ENCODE measurements around the gene HTT.

HTT gene

DNA sequence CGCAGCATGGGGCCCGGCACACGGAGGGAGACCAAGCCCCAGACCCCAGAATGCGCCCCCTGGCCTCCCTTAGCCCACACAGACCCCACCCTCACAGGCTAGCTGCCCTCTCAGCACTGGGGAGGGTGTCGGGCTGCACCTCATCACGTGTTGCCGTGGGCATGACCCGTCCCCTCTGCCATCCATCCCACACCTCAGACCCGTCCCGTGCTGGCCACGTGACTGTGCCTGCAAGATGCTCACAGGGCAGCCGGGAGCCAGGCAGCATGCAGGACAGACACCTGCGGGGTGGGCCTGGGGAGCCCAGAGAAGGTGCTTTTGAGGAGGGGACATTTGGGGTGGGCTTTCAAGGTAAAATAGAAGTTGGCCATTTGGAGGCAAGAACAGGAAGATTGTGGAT, 179.3 kb downstream of the HTT start:
- DNase-seq = no peak

DNA sequence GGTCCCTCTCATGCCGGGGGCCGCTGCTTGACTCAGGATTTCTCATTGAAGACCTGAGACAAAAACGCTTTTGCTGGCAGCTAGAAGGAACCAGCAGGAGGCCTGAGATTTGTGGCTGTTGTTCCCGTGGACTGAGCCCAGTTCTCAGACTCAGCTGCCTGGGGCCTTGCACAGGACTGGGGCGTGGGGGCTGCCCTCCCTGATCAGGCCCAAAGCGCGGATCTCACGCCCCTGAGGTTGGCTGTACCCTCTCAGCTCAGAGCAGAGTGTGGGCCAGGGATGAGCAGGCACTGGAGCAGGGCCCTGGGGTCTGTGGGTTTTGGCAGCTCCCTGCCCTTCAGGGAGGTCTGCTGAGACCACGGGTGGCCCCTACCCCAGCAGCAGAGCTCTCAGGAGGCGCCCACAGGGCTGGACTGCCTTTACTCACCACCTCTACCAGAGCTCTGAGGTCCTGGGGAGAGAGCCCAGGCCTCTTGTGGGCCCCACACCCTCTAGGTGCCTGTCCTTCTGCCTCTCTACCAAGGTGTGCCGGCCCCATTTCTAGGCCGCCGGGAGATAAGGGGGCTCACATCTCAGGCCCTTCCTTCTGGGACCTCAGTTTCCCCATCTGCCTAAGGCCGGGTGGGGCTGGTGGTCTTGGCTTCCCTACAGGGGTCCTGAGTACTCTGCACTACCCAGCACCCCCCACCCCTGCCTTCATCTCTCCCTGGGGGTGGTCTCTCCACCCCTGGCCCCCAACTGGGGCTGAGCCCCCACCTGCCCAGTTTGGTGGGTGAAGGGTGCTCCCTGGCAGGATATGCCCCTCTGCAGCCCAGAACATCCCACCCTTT, 180.0 kb downstream of the HTT start:
- no peak for DNase-seq

DNA sequence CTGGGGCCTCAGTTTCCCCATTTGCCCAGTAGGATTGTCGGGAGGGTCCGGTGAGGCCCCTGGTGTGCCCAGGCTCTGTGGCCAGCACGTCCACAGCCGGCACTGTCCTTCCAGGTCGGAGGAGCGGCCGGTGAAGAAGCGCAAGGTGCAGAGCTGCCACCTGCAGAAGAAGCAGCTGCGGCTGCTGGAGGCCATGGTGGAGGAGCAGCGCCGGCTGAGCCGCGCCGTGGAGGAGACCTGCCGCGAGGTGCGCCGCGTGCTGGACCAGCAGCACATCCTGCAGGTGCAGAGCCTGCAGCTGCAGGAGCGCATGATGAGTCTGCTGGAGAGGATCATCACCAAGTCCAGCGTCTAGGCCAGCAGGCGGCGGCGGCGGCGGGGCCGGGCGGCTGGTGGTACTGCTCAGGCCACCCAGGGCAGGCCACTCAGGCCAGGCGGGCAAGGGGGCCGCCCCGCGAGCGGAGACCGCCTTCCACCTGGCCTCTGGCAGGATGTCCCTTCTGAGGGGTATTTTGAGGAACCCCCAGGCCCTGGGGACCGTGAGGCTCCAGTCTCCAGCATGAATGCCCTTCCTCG, 181.2 kb downstream of the HTT start:
- no peak for DNase-seq

DNA sequence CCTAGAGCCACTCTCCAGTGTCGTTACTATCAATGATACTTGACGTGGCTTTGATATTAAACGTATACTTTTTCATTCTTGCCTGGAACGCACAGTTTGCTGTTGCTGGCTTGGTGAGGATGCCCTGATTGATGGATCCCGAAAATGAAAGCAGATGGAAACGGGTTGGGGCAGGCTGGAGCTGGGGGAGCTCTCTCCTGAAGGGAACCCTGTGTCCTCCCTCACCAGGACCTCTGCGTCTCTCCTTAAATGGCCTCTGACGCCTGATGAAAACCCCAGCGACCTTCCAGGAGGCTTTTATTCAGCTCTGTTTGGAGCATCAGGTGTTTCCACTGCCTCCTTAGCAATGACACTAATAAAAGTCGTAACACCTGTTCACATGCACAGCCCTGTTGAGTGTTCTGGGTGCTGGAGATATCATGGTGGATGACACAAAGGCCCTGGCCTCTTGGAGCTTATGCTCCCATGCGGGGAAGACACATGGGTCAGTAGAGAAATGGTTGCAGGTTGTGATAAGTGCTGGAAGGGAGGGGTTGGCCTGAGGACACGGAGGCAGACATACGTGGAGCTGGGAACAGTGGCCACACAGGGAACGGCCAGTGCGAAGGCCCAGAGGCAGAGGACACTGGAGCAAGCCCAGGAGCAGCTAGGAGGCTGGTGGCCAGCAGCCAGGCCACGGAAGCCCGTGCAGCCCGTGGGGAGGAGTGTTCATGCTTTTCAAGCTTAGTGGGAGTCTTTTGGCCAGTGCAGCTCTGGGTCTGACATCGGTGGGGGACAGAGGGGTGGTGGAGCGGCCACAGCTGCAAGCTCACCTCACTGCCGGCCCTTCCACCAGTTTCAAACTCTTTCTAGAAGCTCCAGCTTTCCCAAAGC, 182.0 kb downstream of the HTT start:
- no peak for DNase-seq

DNA sequence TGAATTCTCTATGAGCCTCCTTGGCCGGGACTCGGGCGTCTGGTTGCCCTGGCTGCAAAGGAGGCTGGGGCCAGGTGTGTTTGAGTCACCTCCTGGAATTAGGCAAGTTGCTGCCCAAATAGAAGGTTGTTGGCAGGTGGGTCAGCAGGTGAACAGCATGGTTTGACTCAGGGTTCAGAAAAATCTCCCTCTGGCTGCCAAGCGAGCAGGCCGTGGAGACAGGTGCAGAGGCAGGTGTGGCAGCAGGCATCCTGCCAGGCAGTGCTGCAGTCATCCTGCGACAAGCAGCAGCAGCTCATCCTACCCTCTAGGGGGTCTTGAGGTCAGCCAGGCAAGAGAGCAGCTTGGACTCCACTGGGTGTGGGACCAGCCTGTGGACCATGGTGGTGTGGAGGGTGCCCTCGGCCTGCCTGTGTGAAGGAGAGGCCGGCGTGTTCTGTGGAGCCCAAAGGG, 182.6 kb downstream of the HTT start:
- DNase-seq = peak; percentile 85

DNA sequence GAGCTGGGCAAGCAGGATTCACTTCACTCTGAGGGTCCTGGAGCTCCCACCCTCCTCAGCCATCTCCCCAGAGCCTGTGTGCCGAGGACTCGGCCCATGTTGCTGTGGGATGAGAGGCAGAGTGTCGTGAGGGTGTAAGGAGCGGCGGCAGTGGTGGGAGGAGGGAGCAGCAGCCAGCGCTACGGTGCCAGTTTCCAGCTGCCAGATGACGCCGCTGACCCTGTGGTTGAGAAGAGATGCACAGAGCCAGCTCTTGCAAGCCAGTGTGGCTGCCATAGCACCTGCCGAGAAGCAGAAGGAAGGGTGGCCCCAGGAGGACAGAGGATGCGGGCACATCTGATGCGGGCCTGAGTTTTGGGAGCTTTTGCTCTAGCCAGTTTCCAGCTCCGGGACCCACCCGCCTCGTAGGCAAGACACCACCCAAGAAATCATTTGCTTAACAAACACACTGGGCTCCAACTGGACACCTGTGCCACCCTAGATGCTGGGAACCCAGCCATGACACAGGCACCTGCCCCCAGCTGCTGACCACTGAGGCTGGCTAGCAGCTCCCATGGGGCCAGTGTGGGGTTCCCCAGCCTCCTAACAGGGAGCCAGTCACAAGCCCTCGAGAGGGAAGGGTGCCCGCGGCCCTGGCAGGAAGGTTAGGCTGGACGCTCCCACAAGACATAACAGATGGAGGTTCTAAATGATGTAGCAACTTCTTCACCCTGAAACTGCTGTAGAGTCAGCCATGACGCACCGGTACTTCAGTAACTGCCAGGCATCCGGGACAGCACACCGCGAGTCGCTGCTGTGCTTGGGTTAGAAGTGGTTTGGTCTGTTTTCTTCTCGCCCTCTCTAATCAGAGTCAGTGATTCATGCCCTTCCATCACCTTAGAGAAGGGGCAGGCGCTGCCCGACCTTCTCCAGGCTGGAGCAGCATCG, 183.3 kb downstream of the HTT start:
- peak; percentile 54 for DNase-seq

DNA sequence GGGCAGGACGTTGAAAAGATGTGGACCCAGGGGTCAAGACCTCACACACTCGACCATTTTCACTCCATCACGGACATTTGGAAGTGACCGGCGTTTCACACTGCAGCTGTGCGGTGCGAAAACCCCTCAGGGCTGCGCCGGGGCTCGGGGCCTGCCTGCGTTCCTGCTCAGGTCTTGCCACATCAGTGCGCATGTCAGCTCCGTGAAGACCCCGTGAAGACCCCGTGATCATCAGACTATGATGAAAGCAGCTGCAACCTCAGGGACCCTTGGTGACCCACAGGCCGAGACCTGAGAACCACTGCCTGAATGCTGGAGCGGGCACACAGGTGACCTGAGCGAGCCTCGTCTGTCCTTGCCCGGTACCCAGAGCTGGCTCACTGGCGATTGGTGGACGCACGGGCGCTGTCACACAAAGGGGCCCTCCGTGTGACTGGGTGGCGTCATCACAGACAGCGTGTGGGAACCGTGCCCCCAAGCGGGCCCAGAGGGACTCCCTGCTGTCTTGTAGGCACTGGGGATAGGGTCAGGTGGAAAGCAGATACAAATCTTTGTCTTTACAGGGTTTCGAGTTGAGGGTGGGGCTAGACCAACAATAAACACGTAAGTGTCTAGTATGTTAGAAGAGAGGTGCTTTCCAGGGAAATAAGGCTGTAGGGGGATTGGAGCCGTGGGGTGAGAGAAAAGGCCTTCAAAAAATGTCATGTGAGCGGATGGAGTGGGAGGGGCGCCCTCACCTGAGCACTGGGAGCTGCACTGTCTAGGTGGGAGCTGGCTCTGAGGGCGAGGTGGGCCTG, 187.1 kb downstream of the HTT start:
- no peak for DNase-seq

DNA sequence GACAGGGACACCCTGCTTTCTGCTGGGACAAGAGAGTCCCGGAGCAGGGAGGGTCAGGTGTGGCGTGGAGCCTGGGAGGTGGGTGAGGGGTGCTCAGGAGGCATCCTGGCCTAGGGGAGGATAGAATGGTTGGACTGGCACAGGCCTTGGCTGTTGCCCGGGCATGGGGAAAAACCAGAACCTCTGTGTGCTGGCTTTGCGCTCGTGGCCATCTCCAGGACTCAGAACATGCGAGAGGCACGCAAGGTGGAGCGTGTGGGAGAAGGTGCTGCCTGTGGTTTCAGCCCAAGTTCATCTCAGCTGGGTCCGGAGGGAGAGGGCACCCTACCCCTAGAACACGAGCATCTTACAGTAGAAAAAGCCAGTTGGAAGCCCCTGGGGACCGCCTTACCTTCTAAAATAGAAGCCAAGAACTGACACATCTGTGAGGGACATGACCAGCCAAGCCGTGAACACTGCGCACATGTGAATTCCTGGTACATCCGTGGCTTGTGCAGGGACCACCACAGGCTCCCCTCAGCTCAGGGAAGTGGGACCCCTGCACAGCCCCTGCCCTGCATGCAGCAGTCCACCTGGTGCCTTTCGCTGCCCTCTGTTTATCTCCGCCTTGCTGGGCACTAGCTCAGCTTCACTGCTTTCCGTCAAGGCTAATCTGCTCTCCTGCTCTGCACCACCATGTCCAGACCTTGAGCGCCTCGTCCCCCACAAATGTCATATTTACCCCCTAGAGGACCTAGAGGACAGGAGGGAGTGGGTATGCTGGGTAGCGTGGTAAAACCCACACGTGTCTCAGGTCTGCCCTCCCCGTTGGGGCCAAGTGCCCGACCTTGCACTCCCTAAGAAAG, 187.9 kb downstream of the HTT start:
- DNase-seq = no peak

DNA sequence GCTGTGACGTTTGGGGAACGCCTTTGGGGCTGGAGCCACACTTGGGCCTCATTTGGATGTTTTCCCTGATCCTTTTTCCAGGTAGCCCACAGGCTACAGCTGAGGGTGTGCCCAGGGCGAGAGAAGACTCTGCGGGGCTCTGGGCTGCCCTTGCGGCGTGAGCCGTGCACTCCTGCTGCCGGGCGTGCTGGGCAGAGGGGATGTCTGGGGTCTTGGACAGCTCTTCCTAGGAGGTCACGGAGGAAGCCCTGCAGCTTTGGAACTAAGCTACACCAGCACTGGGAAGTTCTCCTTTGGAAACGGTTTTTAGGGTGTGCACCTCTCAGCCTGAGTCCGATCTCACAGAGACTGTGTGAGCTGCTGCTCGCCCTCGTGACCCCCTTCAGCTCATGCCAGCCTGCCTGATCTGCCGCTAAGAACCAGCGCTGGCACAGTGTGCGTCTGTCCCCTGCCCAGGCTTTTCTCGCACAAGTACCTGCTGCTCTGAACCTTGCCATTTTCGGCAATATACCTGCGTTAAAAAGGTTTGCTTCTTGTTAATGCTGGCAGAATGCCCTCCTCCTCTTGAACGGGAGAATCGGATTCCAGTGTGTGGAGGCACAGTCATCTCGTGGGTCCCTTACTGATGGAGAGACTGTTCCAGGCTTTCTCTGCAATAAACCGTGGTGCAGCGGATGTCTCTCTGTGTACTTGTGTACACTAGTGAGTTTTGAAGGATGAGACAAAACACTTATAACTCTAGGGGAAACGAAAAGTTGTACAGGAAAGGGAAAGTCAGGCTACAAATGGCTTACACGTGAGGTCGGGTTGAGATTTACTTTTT, 188.8 kb downstream of the HTT start:
- peak; percentile 24 for DNase-seq

DNA sequence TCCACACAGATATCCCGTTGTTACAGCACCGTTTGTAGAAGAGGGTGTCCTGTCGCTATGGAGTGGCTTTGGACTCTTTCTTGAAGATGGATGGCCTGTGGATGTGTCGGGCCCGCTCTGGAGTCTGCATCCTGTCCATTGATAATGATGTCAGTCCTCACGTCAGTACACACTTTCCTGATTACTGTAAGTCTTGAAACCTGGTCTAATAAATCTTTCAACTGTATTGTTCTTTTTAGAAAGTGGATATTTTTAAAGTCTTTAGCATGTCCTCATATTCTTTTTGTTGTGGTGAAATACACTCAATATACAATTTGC, 189.4 kb downstream of the HTT start:
- DNase-seq = no peak

DNA sequence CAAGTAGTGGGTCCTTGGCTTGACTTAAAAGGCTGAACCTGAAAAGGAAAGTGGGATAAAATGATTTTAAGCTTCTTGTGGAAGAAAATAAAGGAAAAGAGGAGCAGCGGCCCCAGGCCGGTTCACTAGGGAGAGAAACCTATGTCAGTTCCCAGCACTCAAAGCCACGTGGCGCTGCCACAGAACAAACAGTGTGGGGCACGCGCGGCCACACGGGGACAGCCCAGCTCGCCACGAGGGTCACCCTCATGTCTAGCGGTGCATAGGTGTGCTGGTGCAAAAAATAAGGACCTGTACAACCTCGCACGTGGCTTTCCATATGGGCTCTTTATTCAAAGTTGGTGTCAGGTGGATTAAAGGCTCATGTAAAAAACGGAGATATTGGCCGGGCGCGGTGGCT, 191.6 kb downstream of the HTT start:
- DNase-seq = no peak

DNA sequence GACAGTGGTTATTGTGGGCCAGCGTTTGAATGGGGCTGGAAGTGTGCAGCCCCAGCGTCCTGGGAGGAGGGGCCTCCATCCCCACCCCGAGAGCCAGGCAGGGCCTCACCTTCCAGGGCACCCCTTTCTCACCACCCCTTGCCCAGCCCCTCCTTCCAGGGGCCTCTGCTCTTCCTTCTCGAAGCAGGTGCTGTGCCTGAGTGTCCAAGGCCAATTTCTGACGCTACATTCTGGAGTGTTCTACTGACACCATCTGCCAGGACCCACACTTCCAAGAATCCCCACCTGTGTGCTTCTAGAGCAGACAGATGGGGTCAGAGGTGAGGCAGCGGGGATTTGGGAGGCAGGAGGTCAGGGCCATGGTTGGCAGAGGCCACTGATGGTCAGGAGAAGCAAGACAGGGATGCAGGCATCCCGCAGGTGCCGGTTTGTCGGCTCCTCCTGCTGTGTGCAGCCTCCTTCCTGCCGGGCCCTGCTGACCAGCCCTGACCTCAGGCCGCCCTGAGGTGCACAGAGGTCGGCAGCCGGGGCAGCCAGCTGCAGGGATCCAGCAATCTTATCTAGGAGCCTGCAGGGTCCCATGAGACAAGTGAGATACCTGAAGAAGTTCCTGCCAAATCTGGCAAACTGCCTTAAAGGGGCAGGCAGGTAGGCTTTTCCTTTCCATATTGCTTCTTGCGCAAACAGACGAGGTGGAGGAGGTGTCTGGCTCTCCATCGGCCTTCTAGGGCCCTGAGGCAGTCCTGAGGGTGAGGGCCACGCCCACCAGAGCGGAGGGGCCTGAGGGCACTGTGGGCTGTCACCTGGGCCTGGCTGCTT, 193.3 kb downstream of the HTT start:
- DNase-seq = no peak

DNA sequence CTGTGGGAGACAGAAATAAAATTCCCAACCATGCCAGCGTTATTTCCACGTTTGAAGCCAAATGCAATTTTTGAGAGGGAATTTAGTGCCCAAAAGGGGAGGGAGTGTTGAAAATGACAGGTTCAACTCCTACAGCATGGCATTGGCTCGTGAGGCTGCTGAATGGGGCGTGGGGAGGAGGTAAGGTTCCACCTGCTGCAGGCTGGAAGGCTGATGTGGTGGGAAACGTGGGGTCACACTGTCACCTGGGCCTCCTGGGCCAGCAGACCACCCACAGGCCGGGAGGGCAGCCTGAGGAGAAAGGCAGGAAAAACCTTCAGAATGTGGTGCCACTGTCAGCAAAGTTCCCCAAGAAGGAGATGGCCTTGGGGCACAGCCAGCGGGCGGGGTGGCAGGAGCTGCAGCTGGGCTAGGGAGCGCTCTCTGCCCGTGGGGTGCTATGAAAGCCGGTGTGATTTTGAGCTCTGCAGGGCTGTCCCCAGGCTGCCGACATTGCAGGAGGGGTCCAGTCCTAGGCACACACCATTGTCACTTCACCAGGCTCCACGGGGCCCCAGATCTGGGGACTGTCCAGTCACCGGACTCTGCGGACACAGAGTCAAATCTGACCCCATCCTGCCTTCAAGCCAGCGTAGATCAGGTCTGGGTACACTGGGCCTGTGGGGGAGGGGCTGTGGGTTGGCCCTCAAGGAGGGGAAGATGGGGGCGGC, 194.1 kb downstream of the HTT start:
- DNase-seq = no peak

DNA sequence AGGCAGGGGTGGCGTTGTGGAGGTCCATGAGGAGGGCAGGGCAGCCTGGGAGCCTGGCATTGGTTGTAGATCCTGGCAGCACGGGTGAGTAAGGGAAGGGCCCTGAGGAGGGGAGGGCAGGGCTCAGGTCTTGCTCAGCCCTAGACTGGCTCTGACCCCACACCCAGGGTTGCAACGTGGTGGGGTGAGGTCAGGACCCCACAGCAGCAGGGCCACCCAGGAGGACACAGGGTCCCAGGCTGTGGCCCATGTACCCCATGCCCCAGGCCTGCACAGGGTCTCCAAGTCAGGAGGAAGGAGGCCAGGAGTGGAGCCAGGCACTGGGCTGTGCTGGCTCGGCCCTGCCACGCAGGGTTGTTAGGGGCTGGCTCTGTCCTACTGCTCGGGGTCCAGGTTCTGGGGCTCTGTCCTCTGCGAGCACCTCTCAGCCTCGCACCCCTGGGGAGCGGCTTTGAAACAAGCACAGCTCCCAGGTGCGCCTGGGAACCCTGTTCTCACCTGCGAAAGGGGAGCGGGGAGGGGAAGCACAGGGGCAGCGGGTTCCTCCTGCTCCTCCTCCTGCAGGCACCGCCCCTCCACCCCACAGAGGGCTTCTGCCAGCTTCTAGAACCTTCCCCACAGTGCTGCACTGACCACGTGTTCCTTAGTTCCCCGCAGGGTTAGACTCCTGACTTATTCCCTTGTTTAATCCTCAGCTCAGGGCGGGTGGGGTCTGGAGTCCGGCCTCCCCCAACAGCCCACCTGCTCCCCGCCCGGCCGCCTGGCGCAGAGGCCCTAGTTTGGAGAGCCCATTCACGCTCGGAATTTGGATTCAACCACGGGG, 194.8 kb downstream of the HTT start:
- DNase-seq = no peak

DNA sequence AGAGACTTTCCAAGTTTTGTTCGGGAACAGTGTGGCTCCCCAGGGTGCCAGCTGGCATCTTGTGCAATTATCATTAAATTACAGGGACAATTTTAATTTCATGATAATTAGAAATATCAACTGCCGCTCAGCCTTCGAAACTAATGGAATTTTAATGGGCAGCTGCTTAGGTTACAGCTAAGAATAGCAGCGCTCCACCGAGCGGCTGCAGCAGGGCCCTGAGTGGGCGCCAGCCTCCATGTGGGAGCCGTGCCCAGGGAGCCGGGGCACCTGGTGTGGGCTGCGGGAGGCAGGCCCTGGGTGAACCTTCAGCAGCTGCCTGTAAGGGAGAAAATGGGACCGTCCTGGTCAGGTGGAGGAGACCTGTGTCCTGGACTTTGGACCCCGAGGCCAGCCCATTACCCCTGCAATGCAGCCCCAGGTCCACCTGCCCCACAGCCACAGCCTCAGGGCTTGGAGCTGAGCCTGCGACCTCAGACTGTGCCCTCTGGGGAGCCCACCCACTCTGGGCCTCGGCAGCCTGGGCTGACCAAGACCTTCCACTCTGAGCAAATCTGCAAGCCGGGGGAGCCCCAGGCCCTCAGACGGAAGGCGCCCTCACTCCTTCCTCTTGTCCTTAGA, 195.6 kb downstream of the HTT start:
- no peak for DNase-seq

DNA sequence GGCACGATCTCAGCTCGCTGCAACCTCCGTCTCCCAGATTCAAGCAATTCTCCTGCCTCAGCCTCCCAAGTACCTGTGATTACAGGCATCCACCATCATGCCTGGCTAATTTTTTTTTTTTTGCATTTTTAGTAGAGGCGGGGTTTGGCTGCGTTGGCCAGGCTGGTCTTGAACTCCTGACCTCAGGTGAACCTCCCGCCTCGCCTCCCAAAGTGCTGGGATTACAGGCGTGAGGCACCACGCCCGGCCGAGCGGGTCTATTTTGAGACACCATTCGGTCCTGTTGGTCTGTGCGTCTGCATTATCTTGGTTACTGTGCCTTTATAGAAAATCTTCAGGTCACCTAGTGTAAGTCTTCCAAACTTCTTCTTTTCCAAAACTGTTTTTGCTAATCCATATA, 196.7 kb downstream of the HTT start:
- no peak for DNase-seq

DNA sequence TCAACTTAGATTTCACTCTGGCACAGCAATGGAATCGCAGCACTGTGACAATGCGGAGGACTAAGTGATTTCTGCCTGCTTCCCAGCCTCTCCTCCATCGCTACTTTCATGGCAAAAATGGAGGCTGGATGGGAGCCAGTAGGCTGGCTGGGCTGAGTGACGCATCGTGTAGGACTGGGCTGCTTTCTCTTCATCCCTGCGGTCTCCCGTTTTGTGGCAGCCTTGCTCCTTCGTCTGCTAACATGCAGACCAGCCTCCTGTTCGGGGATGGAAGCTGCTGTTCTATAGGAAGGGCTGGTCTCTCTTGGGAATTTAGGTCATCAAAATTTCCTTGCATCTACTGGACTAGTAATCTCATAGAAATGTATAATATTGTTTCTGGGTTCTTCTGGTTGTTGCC, 202.5 kb downstream of the HTT start:
- no peak for DNase-seq
